ENCODE measurements around the gene LCN15.

GRCh38 chr9:136773386-136774044, 9.2 kb upstream of the LCN15 start:
- TF ChIP-seq CTCF (IDR thresholded peaks at IDR 0.05) (no peak), POLR2A (IDR thresholded peaks at IDR 0.05) (no peak), POLR2AphosphoS5 (IDR thresholded peaks at IDR 0.05) (no peak), EP300 (IDR thresholded peaks at IDR 0.05) (no peak)

Data from stomach (tissue), 4 donors.